Smooth muscle cell (in vitro differentiated cells): ENCODE data around the gene SEMA6C. TPM values are rescaled to one million over a fixed set of nuclear protein-coding genes. Genes with fewer than 3 reads are reported as not detected.

Experiments
- DNase-seq: peaks from one replicate; lab custom pipeline; 2025; ENCODE audit not compliant: unreplicated experiment; lab: John Stamatoyannopoulos, UW
- H2AFZ ChIP-seq: fragments of 200-600 bp; sonication (generic); 2 replicates; pipeline ENCODE4 v1.6.0; 2016; ENCODE audit warnings: antibody characterized with exemption, low read depth, mild to moderate bottlenecking
- H3F3A ChIP-seq: fragments of 200-600 bp; sonication (generic); 2 replicates; pipeline ENCODE4 v1.6.0; 2017; ENCODE audit warnings: antibody characterized with exemption, low read depth
- H3K27ac ChIP-seq: fragments of 200-600 bp; sonication (generic); 2 replicates; pipeline ENCODE4 v1.5.1; 2016; ENCODE audit warnings: low read depth, mild to moderate bottlenecking
- H3K27me3 ChIP-seq: fragments of 200-600 bp; sonication (generic); 2 replicates; pipeline ENCODE4 v1.6.1; 2016; ENCODE audit warnings: low read depth, mild to moderate bottlenecking
- H3K36me3 ChIP-seq: fragments of 200-600 bp; sonication (generic); 2 replicates; pipeline ENCODE4 v1.5.1; 2016; ENCODE audit warnings: low read depth
- H3K4me1 ChIP-seq: fragments of 200-600 bp; sonication (generic); 2 replicates; pipeline ENCODE4 v1.5.1; 2016; ENCODE audit warnings: low read depth
- H3K4me2 ChIP-seq: fragments of 200-600 bp; sonication (generic); 2 replicates; pipeline ENCODE4 v1.6.0; 2016; ENCODE audit warnings: mild to moderate bottlenecking
- H3K4me3 ChIP-seq: fragments of 200-600 bp; sonication (generic); 2 replicates; pipeline ENCODE4 v1.5.1; 2016; ENCODE audit warnings: mild to moderate bottlenecking
- H3K79me2 ChIP-seq: fragments of 200-600 bp; sonication (generic); 2 replicates; pipeline ENCODE4 v1.6.0; 2016; ENCODE audit warnings: low read depth, mild to moderate bottlenecking
- H3K9ac ChIP-seq: fragments of 200-600 bp; sonication (generic); 2 replicates; pipeline ENCODE4 v1.6.0; 2016; ENCODE audit warnings: low read depth
- H3K9me3 ChIP-seq: fragments of 200-600 bp; sonication (generic); replicated peaks from 2 replicates; pipeline ENCODE4 v1.5.1; 2016; ENCODE audit warnings: low read depth
- H4K20me1 ChIP-seq: fragments of 200-600 bp; sonication (generic); 2 replicates; pipeline ENCODE4 v1.6.0; 2016; ENCODE audit warnings: low read depth
- WGBS: methylation state at CpG from one replicate; pipeline ENCODE4 v1.1.7; 2016; ENCODE audit warnings: low lambda C conversion rate; 5-methylcytosine and 5-hydroxymethylcytosine counted together
- polyA plus RNA-seq: library from polyadenylated mRNA; unstranded; fragments of >200 nt; fragmentation: Nextera tagmentation; extraction: Ambion mirVana; gene quantifications from 2 replicates; pipeline ENCODE4 v1.2.1, GENCODE V29; 2016
- total RNA-seq: library from RNA; depleted of rRNA; stranded (reverse); fragments of >200 nt; gene quantifications from 2 replicates; pipeline ENCODE4 v1.2.3, GENCODE V29; 2014
- TF ChIP-seq, protein P1 (sequence below): fragments of 200-600 bp; sonication (generic); IDR thresholded peaks from 2 replicates; pipeline ENCODE4 v1.5.1; 2017; ENCODE audit warnings: borderline replicate concordance, mild to moderate bottlenecking, antibody characterized with exemption; ENCODE audit not compliant: insufficient read depth, poor library complexity, severe bottlenecking

The SEMA6C gene
- total and polyA plus RNA-seq, 2 experiments from 2014 or later = 9.3 to 10.4 TPM

DNA sequence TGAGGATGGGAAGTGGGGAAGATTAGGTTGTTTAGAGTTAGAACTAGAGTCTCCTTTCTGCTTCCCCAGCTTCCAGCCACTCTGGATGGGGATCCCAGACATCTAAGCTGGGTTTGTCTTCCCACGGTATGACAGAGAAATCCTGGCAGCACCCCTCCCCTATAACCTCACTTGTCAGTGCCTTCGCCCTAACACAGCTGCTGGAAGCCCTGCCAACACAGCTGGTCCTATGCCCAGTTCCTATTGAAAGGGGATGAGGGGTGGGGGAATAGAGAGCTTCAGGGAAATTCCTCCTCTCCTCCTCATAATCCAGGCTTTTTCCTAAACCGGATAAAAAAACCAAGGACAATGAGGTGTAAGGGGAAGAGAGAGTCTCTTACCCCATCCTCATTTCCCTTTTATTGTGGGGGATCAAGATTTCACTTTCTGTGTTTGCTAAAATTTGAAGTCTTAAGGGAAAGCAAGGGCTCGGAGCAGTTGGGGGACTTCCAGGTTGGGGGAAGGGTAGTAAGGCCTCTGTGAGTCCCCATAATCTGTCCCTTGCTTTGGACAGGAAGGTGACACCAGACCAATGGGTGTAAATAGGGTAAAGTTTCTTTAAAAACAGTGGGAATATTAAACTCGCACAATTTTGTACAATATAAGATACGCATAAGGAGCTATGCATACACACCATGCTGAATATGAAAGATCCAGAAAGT, 28.8 kb upstream of the SEMA6C start:
- TF ChIP-seq, protein P1, sequence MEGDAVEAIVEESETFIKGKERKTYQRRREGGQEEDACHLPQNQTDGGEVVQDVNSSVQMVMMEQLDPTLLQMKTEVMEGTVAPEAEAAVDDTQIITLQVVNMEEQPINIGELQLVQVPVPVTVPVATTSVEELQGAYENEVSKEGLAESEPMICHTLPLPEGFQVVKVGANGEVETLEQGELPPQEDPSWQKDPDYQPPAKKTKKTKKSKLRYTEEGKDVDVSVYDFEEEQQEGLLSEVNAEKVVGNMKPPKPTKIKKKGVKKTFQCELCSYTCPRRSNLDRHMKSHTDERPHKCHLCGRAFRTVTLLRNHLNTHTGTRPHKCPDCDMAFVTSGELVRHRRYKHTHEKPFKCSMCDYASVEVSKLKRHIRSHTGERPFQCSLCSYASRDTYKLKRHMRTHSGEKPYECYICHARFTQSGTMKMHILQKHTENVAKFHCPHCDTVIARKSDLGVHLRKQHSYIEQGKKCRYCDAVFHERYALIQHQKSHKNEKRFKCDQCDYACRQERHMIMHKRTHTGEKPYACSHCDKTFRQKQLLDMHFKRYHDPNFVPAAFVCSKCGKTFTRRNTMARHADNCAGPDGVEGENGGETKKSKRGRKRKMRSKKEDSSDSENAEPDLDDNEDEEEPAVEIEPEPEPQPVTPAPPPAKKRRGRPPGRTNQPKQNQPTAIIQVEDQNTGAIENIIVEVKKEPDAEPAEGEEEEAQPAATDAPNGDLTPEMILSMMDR = no peak
- no peak overlapping the region for H3K4me3 ChIP-seq
- no peak overlapping the region for H2AFZ ChIP-seq
- no peaks in the 10 kb centered on the region for H3K27me3 ChIP-seq
- DNase-seq = no peak
- WGBS = 95% methylated on average over 6 of the region's 6 CpGs
- H3K27ac ChIP-seq = no peak overlapping the region
- no peaks in the 10 kb centered on the region for H3K9me3 ChIP-seq
- no peaks in the 10 kb centered on the region for H3K79me2 ChIP-seq
- peaks cover 6% of the 10 kb centered on the region for H3K36me3 ChIP-seq
- no peak overlapping the region for H3K9ac ChIP-seq
- no peaks in the 10 kb centered on the region for H3K4me1 ChIP-seq
- no peaks in the 10 kb centered on the region for H4K20me1 ChIP-seq
- no peak overlapping the region for H3K4me2 ChIP-seq
- H3F3A ChIP-seq = no peaks in the 10 kb centered on the region

DNA sequence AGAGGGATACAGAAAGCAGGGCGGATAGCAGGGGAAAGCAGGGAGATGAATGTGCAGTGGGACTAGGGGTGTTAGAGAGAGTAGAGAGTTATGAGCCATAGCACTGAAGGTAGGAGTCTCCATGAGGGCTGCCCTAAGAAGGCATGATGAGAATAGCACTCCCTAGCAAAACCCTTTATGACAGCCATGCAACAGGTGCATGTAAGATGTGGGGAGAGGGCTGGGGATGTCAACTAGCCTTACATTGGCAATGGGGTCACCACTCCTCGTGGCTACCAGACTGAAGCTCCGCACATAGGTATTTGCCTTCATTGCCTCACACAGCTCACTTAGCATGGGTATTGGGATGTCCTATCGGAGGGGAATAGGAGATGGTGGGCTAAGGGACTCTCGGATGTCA, 24.8 kb upstream of the SEMA6C start:
- TF ChIP-seq, protein P1 = no peak
- Histone ChIP-seq H3K79me2 (peaks cover 6% of the 10 kb centered on the region), H3K27ac (no peak overlapping the region), H3K27me3 (no peaks in the 10 kb centered on the region), H3K9ac (no peak overlapping the region), H3K9me3 (no peaks in the 10 kb centered on the region), H3K36me3 (peaks cover 2% of the 10 kb centered on the region), H3K4me1 (peaks cover 5% of the 10 kb centered on the region), H2AFZ (no peak overlapping the region), H3K4me3 (no peak overlapping the region), H4K20me1 (no peaks in the 10 kb centered on the region), H3F3A (peaks cover 10% of the 10 kb centered on the region), H3K4me2 (no peak overlapping the region)
- no peak for DNase-seq
- 94% methylated on average over 5 of the region's 5 CpGs for WGBS

DNA sequence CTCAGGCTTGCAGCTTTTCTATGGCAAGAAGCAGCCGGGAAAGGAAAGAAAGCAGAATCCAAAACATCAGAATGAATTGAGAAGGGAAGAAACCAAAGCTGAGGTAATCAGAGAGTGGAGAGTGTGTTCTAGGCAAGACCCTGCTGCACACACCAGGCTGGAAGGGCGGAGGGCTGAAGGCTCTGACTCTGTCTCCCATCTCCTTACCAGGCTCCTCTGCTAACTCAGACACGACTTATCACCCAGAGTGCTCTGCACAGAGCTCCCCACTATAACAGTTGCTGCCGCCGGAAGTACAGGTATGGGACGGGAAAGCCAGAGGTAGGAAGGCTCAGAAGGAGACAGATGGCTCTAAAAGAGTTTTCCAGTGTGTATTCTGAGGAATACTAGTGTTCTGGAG, 20.7 kb upstream of the SEMA6C start:
- peaks cover 12% of the 10 kb centered on the region for H3K4me1 ChIP-seq
- H3F3A ChIP-seq = peaks cover 10% of the 10 kb centered on the region
- peak overlapping the region; percentile 63 for H3K9ac ChIP-seq
- no peaks in the 10 kb centered on the region for H4K20me1 ChIP-seq
- H3K79me2 ChIP-seq = peaks cover 6% of the 10 kb centered on the region
- H3K4me2 ChIP-seq = peak overlapping the region; percentile 96
- H3K4me3 ChIP-seq = peak overlapping the region; percentile 60
- no peaks in the 10 kb centered on the region for H3K36me3 ChIP-seq
- no peaks in the 10 kb centered on the region for H3K9me3 ChIP-seq
- no peak for DNase-seq
- H3K27ac ChIP-seq = peak overlapping the region; percentile 73
- no peak overlapping the region for H2AFZ ChIP-seq
- TF ChIP-seq, protein P1 = no peak
- WGBS = 94% methylated on average over 6 of the region's 6 CpGs
- H3K27me3 ChIP-seq = no peaks in the 10 kb centered on the region

DNA sequence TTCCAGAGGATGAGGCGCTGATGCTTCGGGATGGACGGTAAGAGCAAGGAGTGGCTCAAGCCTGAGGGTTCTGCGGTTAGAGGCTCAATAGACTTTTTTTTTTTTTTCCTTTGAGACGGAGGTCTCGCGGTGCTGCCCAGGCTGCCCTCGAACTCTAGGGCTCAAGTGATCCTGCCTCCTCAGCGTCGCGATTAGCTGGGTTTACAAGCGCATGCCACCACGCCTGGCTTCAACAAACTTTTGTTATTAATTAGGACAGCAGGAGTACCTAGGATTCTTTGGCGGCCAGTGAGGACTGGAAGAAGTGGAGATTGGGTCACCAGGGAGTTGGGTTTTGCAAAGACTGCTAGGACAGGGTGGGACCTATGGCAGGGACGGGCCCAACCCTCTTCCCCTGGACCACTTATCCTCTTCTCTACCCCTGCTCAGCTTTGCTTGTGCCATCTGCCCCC, 20.1 kb upstream of the SEMA6C start:
- TF ChIP-seq, protein P1 = no peak
- H3K27me3 ChIP-seq = no peaks in the 10 kb centered on the region
- H3K27ac ChIP-seq = peak overlapping the region; percentile 73
- peak overlapping the region; percentile 21 for H2AFZ ChIP-seq
- H3K4me2 ChIP-seq = peak overlapping the region; percentile 96
- H3K36me3 ChIP-seq = no peaks in the 10 kb centered on the region
- no peaks in the 10 kb centered on the region for H3K9me3 ChIP-seq
- peaks cover 10% of the 10 kb centered on the region for H3F3A ChIP-seq
- peak overlapping the region; percentile 60 for H3K4me3 ChIP-seq
- WGBS = 9% methylated on average over 15 of the region's 15 CpGs
- H3K79me2 ChIP-seq = peaks cover 6% of the 10 kb centered on the region
- H3K4me1 ChIP-seq = peaks cover 12% of the 10 kb centered on the region
- no peaks in the 10 kb centered on the region for H4K20me1 ChIP-seq
- H3K9ac ChIP-seq = peak overlapping the region; percentile 63
- DNase-seq = no peak
